ENCODE measurements around the gene ZFYVE21. TPM values are rescaled to one million over a fixed set of nuclear protein-coding genes. Genes with fewer than 3 reads are reported as not detected.

Gene ZFYVE21
- total RNA-seq, 4 donors from 2014 or later: 69.5 to 134 (median 89.3) TPM

- H3K27ac ChIP-seq: peak overlapping the region; percentile 11 to 79 (median 70)
- H3K9me3 ChIP-seq: no peaks in the 10 kb centered on the region
- intact Hi-C loops (cut with DNase I): no loop called here
- H3K36me3 ChIP-seq: peaks cover 9 to 77% (median 26%) of the 10 kb centered on the region in 3 donors
- WGBS, 2 donors: 66 to 83% methylated on average over 17 to 20 of the region's 28 CpGs
- TF ChIP-seq POLR2A (IDR thresholded peaks at IDR 0.05) (no peak), CTCF (IDR thresholded peaks at IDR 0.05) (no peak)
- H3K4me1 ChIP-seq: peaks cover 28 to 94% (median 31%) of the 10 kb centered on the region in 3 donors
- no peaks in the 10 kb centered on the region for H3K27me3 ChIP-seq
- no peak overlapping the region for H3K4me3 ChIP-seq
- DNase-seq: no peak
Observed at GRCh38 chr14:103705504-103706284, 9.9 kb upstream of the ZFYVE21 start.

- TF ChIP-seq POLR2A (IDR thresholded peaks at IDR 0.05) (no peak), CTCF (IDR thresholded peaks at IDR 0.05) (no peak)
- Histone ChIP-seq H3K4me1 (peaks cover 38 to 98% (median 40%) of the 10 kb centered on the region in 3 donors), H3K4me3 (no peak overlapping the region), H3K36me3 (peaks cover 9 to 66% (median 21%) of the 10 kb centered on the region in 3 donors), H3K27me3 (no peaks in the 10 kb centered on the region), H3K9me3 (no peaks in the 10 kb centered on the region), H3K27ac (peak overlapping the region in 3 of 4 donors; percentile 61 to 79 (median 79))
- intact Hi-C loops (cut with DNase I): no loop called here
- WGBS, 2 donors: 74 to 80% methylated on average over 3 to 12 of the region's 41 CpGs
- no peak for DNase-seq
Observed at GRCh38 chr14:103706551-103707328, 8.9 kb upstream of the ZFYVE21 start.

- 64 to 100% methylated on average over 2 to 8 of the region's 29 CpGs for WGBS, 2 donors
- H3K36me3 ChIP-seq: peaks cover 4 to 58% (median 19%) of the 10 kb centered on the region in 3 donors
- intact Hi-C loops (cut with DNase I): no loop called here
- H3K4me1 ChIP-seq: peaks cover 45 to 100% (median 48%) of the 10 kb centered on the region in 3 donors
- TF ChIP-seq CTCF (IDR thresholded peaks at IDR 0.05) (no peak), POLR2A (IDR thresholded peaks at IDR 0.05) (no peak)
- peak overlapping the region in 1 of 4 donors; percentile 79 for H3K27ac ChIP-seq
- H3K4me3 ChIP-seq: no peak overlapping the region
- H3K27me3 ChIP-seq: no peaks in the 10 kb centered on the region
- DNase-seq: no peak
- H3K9me3 ChIP-seq: no peaks in the 10 kb centered on the region
Observed at GRCh38 chr14:103707329-103708263, 8.0 kb upstream of the ZFYVE21 start.

- Histone ChIP-seq H3K27ac (peak overlapping the region in 2 of 4 donors; percentile 21 to 94), H3K36me3 (peaks cover 0 to 46% (median 16%) of the 10 kb centered on the region in 3 donors), H3K9me3 (no peaks in the 10 kb centered on the region), H3K4me1 (peaks cover 52 to 100% (median 60%) of the 10 kb centered on the region in 3 donors), H3K4me3 (peak overlapping the region in 2 of 4 donors; percentile 1 to 30), H3K27me3 (no peaks in the 10 kb centered on the region)
- DNase-seq: no peak
- intact Hi-C loops (cut with DNase I): no loop called here
- TF ChIP-seq CTCF (IDR thresholded peaks at IDR 0.05) (no peak), POLR2A (IDR thresholded peaks at IDR 0.05) (no peak)
- WGBS, 2 donors: 41 to 64% methylated on average over 6 to 9 of the region's 18 CpGs
Observed at GRCh38 chr14:103708750-103709187, 6.8 kb upstream of the ZFYVE21 start.
